Upper lobe of left lung (tissue), 4 donors: ENCODE results near the gene FLCN.

Source experiments
- CTCF ChIP-seq, 6 experiments: fragments of 450-650 bp in 4 of 6; fragments of 200-600 bp in 2 of 6; sonication (generic) in 2 of 6; IDR thresholded peaks; one replicate each; pipeline ENCODE4 v1.5.1; 2016 to 2019; ENCODE audit warnings: antibody characterized with exemption in 6 of 6
- EP300 ChIP-seq, 4 donors: sonication (generic); formaldehyde crosslinking; IDR thresholded peaks; one replicate each; pipeline ENCODE4 v1.5.1; 2017; ENCODE audit warnings: antibody characterized with exemption in 4 of 4, control low read depth in 2 of 4
- POLR2A ChIP-seq, 4 donors: fragments of 450-650 bp; IDR thresholded peaks; one replicate each; pipeline ENCODE4 v1.5.1; 2016 to 2017; ENCODE audit warnings: antibody characterized with exemption in 4 of 4, mild to moderate bottlenecking in 2 of 4
- POLR2AphosphoS5 ChIP-seq, 2 donors: sonication (generic); formaldehyde crosslinking; IDR thresholded peaks; one replicate each; pipeline ENCODE4 v1.5.1; 2017; ENCODE audit warnings: antibody characterized with exemption in 2 of 2

DNA sequence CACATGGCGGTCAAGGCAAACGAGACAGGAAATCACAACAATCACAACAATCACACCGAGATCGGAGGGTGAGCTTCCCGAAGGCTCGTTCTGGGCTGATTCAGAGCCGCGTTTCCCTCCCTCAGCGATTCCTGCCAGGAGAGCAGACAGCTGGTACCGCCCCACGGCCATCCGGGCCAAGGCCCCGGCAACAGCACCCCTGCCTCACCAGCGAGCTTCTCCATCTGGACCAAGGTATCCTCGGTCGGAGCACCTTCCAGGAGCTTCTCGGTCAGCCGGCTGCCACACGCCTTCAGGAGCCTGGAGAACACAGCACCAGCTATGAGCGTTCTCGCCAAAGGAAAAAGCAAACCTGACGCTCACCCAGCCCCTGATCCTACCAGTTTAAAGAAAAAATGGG lies 15.6 kb downstream of the FLCN start:
- no peak for TF ChIP-seq CTCF (IDR thresholded peaks at IDR 0.05)
- no peak for TF ChIP-seq EP300 (IDR thresholded peaks at IDR 0.05)
- no peak for TF ChIP-seq POLR2A (IDR thresholded peaks at IDR 0.05)
- no peak for TF ChIP-seq POLR2AphosphoS5 (IDR thresholded peaks at IDR 0.05)
